Ovary (tissue), 9 donors: ENCODE results near the gene SLC12A3. TPM values are rescaled to one million over a fixed set of nuclear protein-coding genes. Genes with fewer than 3 reads are reported as not detected.

Experiments
- DNase-seq, 5 donors: peaks; one replicate each; pipeline ENCODE4 v3.0.0-alpha.2; 2019 to 2020
- H3K27ac ChIP-seq, 2 donors: fragments of 200-600 bp; one replicate each; pipeline versions ENCODE4 v1.5.1 to v1.8.0; 2019 to 2022
- H3K27me3 ChIP-seq: fragments of 200-600 bp; one replicate; pipeline ENCODE4 v1.8.0; 2022
- H3K36me3 ChIP-seq: fragments of 200-600 bp; sonication (generic); one replicate; pipeline ENCODE4 v1.5.1; 2019
- H3K4me1 ChIP-seq: one replicate; pipeline ENCODE4 v1.8.1; 2013; ENCODE audit warnings: mild to moderate bottlenecking, moderate library complexity; ENCODE audit not compliant: insufficient read depth
- H3K4me3 ChIP-seq: fragments of 200-600 bp; sonication (generic); one replicate; pipeline ENCODE4 v1.5.1; 2017
- H3K9me3 ChIP-seq, 2 donors: fragments of 200-600 bp in 1 of 2; sonication (generic) in 1 of 2; one replicate each; pipeline versions ENCODE4 v1.5.1 to v1.8.1; 2013 to 2019; ENCODE audit warnings: mild to moderate bottlenecking in 1 of 2, moderate library complexity in 1 of 2
- CTCF ChIP-seq, 3 donors: fragments of 450-650 bp in 2 of 3; fragments of 200-600 bp in 1 of 3; IDR thresholded peaks; one replicate each; pipeline versions ENCODE4 v1.5.1 to v1.8.0; 2016 to 2022; ENCODE audit warnings: antibody characterized with exemption in 3 of 3, mild to moderate bottlenecking in 1 of 3
- EP300 ChIP-seq: sonication (generic); formaldehyde crosslinking; IDR thresholded peaks from one replicate; pipeline ENCODE4 v1.6.1; 2017; ENCODE audit warnings: antibody characterized with exemption
- POLR2A ChIP-seq: fragments of 450-650 bp; IDR thresholded peaks from one replicate; pipeline ENCODE4 v1.6.1; 2017; ENCODE audit warnings: antibody characterized with exemption, mild to moderate bottlenecking, moderate library complexity
- WGBS, 3 donors: extraction: QIAGEN DNeasy Blood & Tissue Kit in 1 of 3; methylation state at CpG; one replicate each; pipeline versions ENCODE4 v1.1.5 to v1.1.7; 2013 to 2017; 5-methylcytosine and 5-hydroxymethylcytosine counted together
- intact Hi-C, 4 donors: fragments of 100-400 bp; cut with DNase I; formaldehyde crosslinking; loops; one replicate each; pipeline versions ENCODE4 v1.11.0 to v1.15.1; 2022 to 2023
- polyA plus RNA-seq, 2 donors: library from polyadenylated mRNA; stranded (reverse); fragments of 200-250 nt in 1 of 2; fragments of 350-450 nt in 1 of 2; fragmentation: Illumina TruSeq in 1 of 2; extraction: RNeasy Lipid Tissue Mini Kit (QIAGEN cat#74804) in 1 of 2; gene quantifications; one replicate each; pipeline ENCODE4 v1.2.3, GENCODE V29; 2013 to 2014
- total RNA-seq, 7 donors: library from RNA; depleted of rRNA in 2 of 7; stranded (reverse); fragments of >200 nt in 2 of 7; fragmentation: NEBNext Ultra II Directional in 3 of 7; extraction: Animal tissue kit (Norgen Biotek cat#: 25700) in 3 of 7; gene quantifications; one replicate each; pipeline versions ENCODE4 v1.1.0 to v1.2.4, GENCODE V29; 2016 to 2023
- donor health status: DM: no; HTN: no; CAD: no; lungs with moderate emphysema.
- donor health status: DM: no; HTN: no; CAD: no.
- donor health status: Bipolar disorder and iron deficiency.
- donor health status: DM: yes; HTN: yes; CAD: no.
- donor health status: DM: no; HTN: no; CAD: no.
- donor health status: DM: yes; HTN: yes; CAD: no.

Gene SLC12A3
- total and polyA plus RNA-seq, 9 donors, result 0.04 to 0.37 TPM; not detected in 7

DNA sequence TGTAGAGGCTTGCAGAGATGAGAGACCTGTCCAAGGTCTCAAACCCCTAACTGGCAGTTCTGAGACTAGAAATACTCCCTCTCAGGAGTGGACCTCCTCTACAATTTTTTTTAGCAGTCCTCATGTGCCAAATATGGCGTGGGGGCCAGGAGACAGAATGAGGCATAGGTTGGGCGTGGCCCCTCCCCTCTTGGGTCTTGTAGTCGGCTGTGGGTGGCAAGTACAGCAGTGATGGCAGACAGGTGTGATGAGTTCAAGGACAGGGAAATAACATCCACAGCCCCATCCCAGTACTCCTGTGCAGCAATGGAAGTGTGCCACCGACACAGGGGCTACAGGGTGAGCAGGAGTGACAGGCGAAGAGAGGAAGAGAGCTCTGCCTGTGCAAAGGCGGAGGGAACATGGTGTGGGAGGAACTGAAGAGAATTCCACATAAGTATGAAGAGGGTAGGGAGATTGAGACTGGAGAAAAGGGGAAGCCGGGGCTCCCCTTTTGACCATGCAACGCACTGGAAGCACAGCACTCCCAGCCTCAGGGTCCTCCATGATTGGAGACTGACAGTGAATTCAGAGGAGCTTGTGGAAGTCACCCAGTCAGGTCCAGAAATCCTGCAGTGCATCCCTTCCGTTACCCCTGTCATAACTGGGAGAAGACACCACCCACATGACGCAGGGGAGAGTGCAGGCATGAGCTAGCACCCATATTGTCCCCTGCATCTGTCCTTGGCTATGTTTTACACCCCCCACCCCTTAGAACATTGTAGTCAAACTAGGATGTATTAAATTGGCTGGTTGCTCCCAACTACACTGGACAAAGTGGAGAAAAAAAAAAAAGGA, 82.0 kb downstream of the SLC12A3 start:
- no peak overlapping the region for H3K27ac ChIP-seq
- no peak overlapping the region for H3K4me3 ChIP-seq
- WGBS, 3 donors, result 58 to 67% (median 62%) methylated on average over 10 of the region's 10 CpGs
- peak in 1 of 5 donors; percentile 41 for DNase-seq
- TF ChIP-seq POLR2A, result no peak
- TF ChIP-seq EP300, result no peak
- no peak for TF ChIP-seq CTCF (IDR thresholded peaks at IDR 0.05)
- intact Hi-C loops, result loop anchor here in 1 of 4 donors (10.0 kb wide), 1 partner anchor 92 kb away; no protein-coding TSS in a partner anchor
- no peaks in the 10 kb centered on the region for H3K9me3 ChIP-seq
- no peaks in the 10 kb centered on the region for H3K27me3 ChIP-seq
- H3K36me3 ChIP-seq, result no peaks in the 10 kb centered on the region
- peaks cover 8% of the 10 kb centered on the region for H3K4me1 ChIP-seq

- no peaks in the 10 kb centered on the region for H3K9me3 ChIP-seq
- peak in 1 of 5 donors; percentile 13 for DNase-seq
These were observed 82.6 kb downstream of the SLC12A3 start for GRCh38 chr16:56947604-56947995.

GRCh38 chr16:56948234-56948633, 83.2 kb downstream of the SLC12A3 start:
- Histone ChIP-seq H3K27ac (no peak overlapping the region), H3K27me3 (no peaks in the 10 kb centered on the region), H3K4me3 (no peak overlapping the region), H3K36me3 (no peaks in the 10 kb centered on the region), H3K9me3 (no peaks in the 10 kb centered on the region), H3K4me1 (peaks cover 8% of the 10 kb centered on the region)
- intact Hi-C loops, result loop anchor here in 1 of 4 donors (10.0 kb wide), 1 partner anchor 93 kb away; no protein-coding TSS in a partner anchor
- 95 to 98% (median 97%) methylated on average over 6 of the region's 6 CpGs for WGBS, 3 donors
- DNase-seq, result peak in 1 of 5 donors; percentile 13
- no peak for TF ChIP-seq EP300
- TF ChIP-seq POLR2A, result no peak
- TF ChIP-seq CTCF (IDR thresholded peaks at IDR 0.05), result no peak

More at GRCh38 chr16:56947604-56947995, 82.6 kb downstream of the SLC12A3 start:
- 73 to 80% (median 74%) methylated on average over 2 of the region's 2 CpGs for WGBS, 3 donors
- intact Hi-C loops, result loop anchor here in 1 of 4 donors (10.0 kb wide), 1 partner anchor 93 kb away; no protein-coding TSS in a partner anchor
- Histone ChIP-seq H3K4me3 (no peak overlapping the region), H3K36me3 (no peaks in the 10 kb centered on the region), H3K4me1 (peaks cover 8% of the 10 kb centered on the region), H3K27ac (no peak overlapping the region), H3K27me3 (no peaks in the 10 kb centered on the region)
- TF ChIP-seq CTCF (IDR thresholded peaks at IDR 0.05) (no peak), EP300 (no peak), POLR2A (no peak)

- intact Hi-C loops, result loop anchor here in 3 of 4 donors (5.0 kb wide), 1 partner anchor 83 kb away; the partner anchor contains the start of gene SLC12A3 (in 3 of the 3)
- peak in 1 of 5 donors; percentile 21 for DNase-seq
- no peaks in the 10 kb centered on the region for H3K9me3 ChIP-seq
- TF ChIP-seq POLR2A, result no peak
- TF ChIP-seq CTCF (IDR thresholded peaks at IDR 0.05), result no peak
- no peak for TF ChIP-seq EP300
- no peaks in the 10 kb centered on the region for H3K27me3 ChIP-seq
- H3K4me3 ChIP-seq, result no peak overlapping the region
- WGBS, 3 donors, result 75 to 96% (median 89%) methylated on average over 4 of the region's 4 CpGs
- no peaks in the 10 kb centered on the region for H3K36me3 ChIP-seq
- no peak overlapping the region for H3K27ac ChIP-seq
- peaks cover 5% of the 10 kb centered on the region for H3K4me1 ChIP-seq
These were observed 85.0 kb downstream of the SLC12A3 start for GRCh38 chr16:56950051-56950450.
